ENCODE data around the gene RBP4. TPM values are rescaled to one million over a fixed set of nuclear protein-coding genes. Genes with fewer than 3 reads are reported as not detected.

Gene RBP4
- total RNA-seq, 1 experiment from 2014 or later, result 1.5 TPM

DNA sequence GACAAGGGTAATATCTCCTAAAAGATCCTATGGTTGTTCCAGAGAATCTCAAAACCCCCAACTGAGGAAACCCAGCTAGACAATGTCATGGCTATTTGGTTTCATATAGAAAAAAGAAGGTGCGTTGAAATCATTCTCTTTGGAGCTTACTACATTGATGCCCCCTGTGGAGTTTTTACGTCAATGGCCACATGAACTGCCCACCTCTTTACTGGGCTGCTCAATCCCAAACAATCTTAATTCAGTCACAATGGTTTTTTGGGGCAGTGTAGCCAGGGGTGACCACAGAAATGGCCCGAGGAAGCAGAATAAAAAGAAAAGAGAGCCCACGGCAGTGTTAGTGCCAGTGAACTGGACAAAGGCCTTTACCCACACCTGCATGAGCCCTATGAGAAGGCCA lies 7.8 kb downstream of the RBP4 start:
- Mint-ChIP-seq H3K4me3 (ENCODE audit: low read depth, unreplicated experiment) (no peak overlapping the region), H3K27ac (ENCODE audit: unreplicated experiment) (no peak overlapping the region), H3K4me1 (ENCODE audit: low read depth, unreplicated experiment) (peaks cover 12% of the 10 kb centered on the region), H3K27me3 (ENCODE audit: unreplicated experiment) (no peaks in the 10 kb centered on the region), H3K9me3 (ENCODE audit: low read depth, unreplicated experiment) (no peaks in the 10 kb centered on the region), H3K36me3 (ENCODE audit: insufficient read depth, unreplicated experiment) (no peaks in the 10 kb centered on the region)
- DNase-seq, result no peak
- BruUV-seq (replicated peaks), result no TSS peak
- TF ChIP-seq, protein P1, sequence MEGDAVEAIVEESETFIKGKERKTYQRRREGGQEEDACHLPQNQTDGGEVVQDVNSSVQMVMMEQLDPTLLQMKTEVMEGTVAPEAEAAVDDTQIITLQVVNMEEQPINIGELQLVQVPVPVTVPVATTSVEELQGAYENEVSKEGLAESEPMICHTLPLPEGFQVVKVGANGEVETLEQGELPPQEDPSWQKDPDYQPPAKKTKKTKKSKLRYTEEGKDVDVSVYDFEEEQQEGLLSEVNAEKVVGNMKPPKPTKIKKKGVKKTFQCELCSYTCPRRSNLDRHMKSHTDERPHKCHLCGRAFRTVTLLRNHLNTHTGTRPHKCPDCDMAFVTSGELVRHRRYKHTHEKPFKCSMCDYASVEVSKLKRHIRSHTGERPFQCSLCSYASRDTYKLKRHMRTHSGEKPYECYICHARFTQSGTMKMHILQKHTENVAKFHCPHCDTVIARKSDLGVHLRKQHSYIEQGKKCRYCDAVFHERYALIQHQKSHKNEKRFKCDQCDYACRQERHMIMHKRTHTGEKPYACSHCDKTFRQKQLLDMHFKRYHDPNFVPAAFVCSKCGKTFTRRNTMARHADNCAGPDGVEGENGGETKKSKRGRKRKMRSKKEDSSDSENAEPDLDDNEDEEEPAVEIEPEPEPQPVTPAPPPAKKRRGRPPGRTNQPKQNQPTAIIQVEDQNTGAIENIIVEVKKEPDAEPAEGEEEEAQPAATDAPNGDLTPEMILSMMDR (IDR thresholded peaks at IDR 0.05; ENCODE audit: unreplicated experiment), result no peak
- intact Hi-C loops (cut with micrococcal nuclease; ENCODE audit: unreplicated experiment), result no loop called here
- CTCF ChIA-PET, result interaction anchor here (1.2 kb wide), 1 partner anchor 53 kb away, joined by 4 read pairs; no protein-coding TSS in a partner anchor

- no peak for DNase-seq
- Mint-ChIP-seq H3K27ac (ENCODE audit: unreplicated experiment) (no peak overlapping the region), H3K4me3 (ENCODE audit: low read depth, unreplicated experiment) (no peak overlapping the region), H3K9me3 (ENCODE audit: low read depth, unreplicated experiment) (no peaks in the 10 kb centered on the region), H3K36me3 (ENCODE audit: insufficient read depth, unreplicated experiment) (no peaks in the 10 kb centered on the region), H3K4me1 (ENCODE audit: low read depth, unreplicated experiment) (peaks cover 12% of the 10 kb centered on the region), H3K27me3 (ENCODE audit: unreplicated experiment) (no peaks in the 10 kb centered on the region)
- CTCF ChIA-PET, result no interaction called here
- BruUV-seq (replicated peaks), result no TSS peak
- intact Hi-C loops (cut with micrococcal nuclease; ENCODE audit: unreplicated experiment), result no loop called here
- TF ChIP-seq, protein P1 (IDR thresholded peaks at IDR 0.05; ENCODE audit: unreplicated experiment), result no peak
Observed at GRCh38 chr10:93591065-93591808, 9.8 kb downstream of the RBP4 start.

GRCh38 chr10:93590638-93591037 lies 10.4 kb downstream of the RBP4 start:
- H3K9me3 Mint-ChIP-seq (ENCODE audit: low read depth, unreplicated experiment), result no peaks in the 10 kb centered on the region
- TF ChIP-seq, protein P1 (IDR thresholded peaks at IDR 0.05; ENCODE audit: unreplicated experiment), result no peak
- CTCF ChIA-PET, result no interaction called here
- H3K4me3 Mint-ChIP-seq (ENCODE audit: low read depth, unreplicated experiment), result no peak overlapping the region
- H3K36me3 Mint-ChIP-seq (ENCODE audit: insufficient read depth, unreplicated experiment), result no peaks in the 10 kb centered on the region
- H3K27ac Mint-ChIP-seq (ENCODE audit: unreplicated experiment), result no peak overlapping the region
- no TSS peak for BruUV-seq (replicated peaks)
- intact Hi-C loops (cut with micrococcal nuclease; ENCODE audit: unreplicated experiment), result no loop called here
- no peak for DNase-seq
- no peaks in the 10 kb centered on the region for H3K27me3 Mint-ChIP-seq (ENCODE audit: unreplicated experiment)
- H3K4me1 Mint-ChIP-seq (ENCODE audit: low read depth, unreplicated experiment), result peaks cover 12% of the 10 kb centered on the region

- intact Hi-C loops (cut with micrococcal nuclease; ENCODE audit: unreplicated experiment), result no loop called here
Observed at GRCh38 chr10:93589648-93590562, 11.1 kb downstream of the RBP4 start.

More at GRCh38 chr10:93589648-93590562, 11.1 kb downstream of the RBP4 start:
- Mint-ChIP-seq H3K4me3 (ENCODE audit: low read depth, unreplicated experiment) (no peak overlapping the region), H3K9me3 (ENCODE audit: low read depth, unreplicated experiment) (no peaks in the 10 kb centered on the region), H3K27ac (ENCODE audit: unreplicated experiment) (no peak overlapping the region), H3K27me3 (ENCODE audit: unreplicated experiment) (no peaks in the 10 kb centered on the region), H3K4me1 (ENCODE audit: low read depth, unreplicated experiment) (peaks cover 12% of the 10 kb centered on the region), H3K36me3 (ENCODE audit: insufficient read depth, unreplicated experiment) (no peaks in the 10 kb centered on the region)
- CTCF ChIA-PET, result no interaction called here
- BruUV-seq (replicated peaks), result no TSS peak
- TF ChIP-seq, protein P1 (IDR thresholded peaks at IDR 0.05; ENCODE audit: unreplicated experiment), result no peak
- DNase-seq, result no peak

Measured in Calu3 (cell line).